Naive B cell (primary cell): ENCODE results near the gene TRAF3. TPM values are rescaled to one million over a fixed set of nuclear protein-coding genes. Genes with fewer than 3 reads are reported as not detected.
A peak's percentile ranks its signal among the peaks of the same experiment; 100 is the strongest.
"Not testable (repeated sequence)": the region's sequence is repeated elsewhere in the genome, so short reads cannot be mapped to it uniquely, and the experiment has no call there.

Source experiments
- ATAC-seq, 2 donors: fragments of 150-1000 bp; cut with Tn5 transposase; 2 replicates each; pipeline ENCODE4 v1.10.0; 2021; ENCODE audit warnings: low read depth in 2 of 2, mild to moderate bottlenecking in 2 of 2, moderate library complexity in 2 of 2
- DNase-seq: peaks from one replicate; pipeline ENCODE4 v3.0.0; 2022
- H3K27ac Mint-ChIP-seq, 6 donors: one replicate each; pipeline ENCODE4 v1.8.0; 2020 to 2022; ENCODE audit warnings: mild to moderate bottlenecking in 6 of 6, mixed read lengths in 6 of 6, moderate library complexity in 5 of 6, inconsistent platforms in 2 of 6
- H3K27me3 Mint-ChIP-seq, 3 donors: one replicate each; pipeline ENCODE4 v1.8.0; 2021 to 2022; ENCODE audit warnings: mixed read lengths in 3 of 3, mild to moderate bottlenecking in 1 of 3
- H3K36me3 Mint-ChIP-seq, 2 donors: one replicate each; pipeline ENCODE4 v1.8.0; 2020 to 2022; ENCODE audit warnings: mixed read lengths in 2 of 2, inconsistent platforms in 1 of 2, mild to moderate bottlenecking in 1 of 2
- H3K4me1 Mint-ChIP-seq, 3 donors: one replicate each; pipeline ENCODE4 v1.8.0; 2020 to 2022; ENCODE audit warnings: mixed read lengths in 3 of 3, inconsistent platforms in 1 of 3, mild to moderate bottlenecking in 1 of 3, moderate library complexity in 1 of 3
- H3K4me3 Mint-ChIP-seq, 8 donors: one replicate each; pipeline ENCODE4 v1.8.0; 2020 to 2022; ENCODE audit warnings: mild to moderate bottlenecking in 8 of 8, mixed read lengths in 8 of 8, moderate library complexity in 8 of 8, inconsistent platforms in 2 of 8
- H3K9me3 Mint-ChIP-seq, 7 donors: one replicate each; pipeline ENCODE4 v1.8.0; 2020 to 2022; ENCODE audit warnings: mixed read lengths in 7 of 7, mild to moderate bottlenecking in 5 of 7, inconsistent platforms in 2 of 7, moderate library complexity in 1 of 7
- polyA plus RNA-seq, 6 donors: library from polyadenylated mRNA; unstranded; fragments of 300-500 nt; fragmentation: Illumina TruSeq; gene quantifications; one replicate each; pipeline ENCODE4 v1.2.3, GENCODE V29; 2021; ENCODE audit warnings: low read depth in 6 of 6

The TRAF3 gene
- polyA plus RNA-seq, 6 donors from 2014 or later = 22.2 to 36.7 (median 27.0) TPM

DNA sequence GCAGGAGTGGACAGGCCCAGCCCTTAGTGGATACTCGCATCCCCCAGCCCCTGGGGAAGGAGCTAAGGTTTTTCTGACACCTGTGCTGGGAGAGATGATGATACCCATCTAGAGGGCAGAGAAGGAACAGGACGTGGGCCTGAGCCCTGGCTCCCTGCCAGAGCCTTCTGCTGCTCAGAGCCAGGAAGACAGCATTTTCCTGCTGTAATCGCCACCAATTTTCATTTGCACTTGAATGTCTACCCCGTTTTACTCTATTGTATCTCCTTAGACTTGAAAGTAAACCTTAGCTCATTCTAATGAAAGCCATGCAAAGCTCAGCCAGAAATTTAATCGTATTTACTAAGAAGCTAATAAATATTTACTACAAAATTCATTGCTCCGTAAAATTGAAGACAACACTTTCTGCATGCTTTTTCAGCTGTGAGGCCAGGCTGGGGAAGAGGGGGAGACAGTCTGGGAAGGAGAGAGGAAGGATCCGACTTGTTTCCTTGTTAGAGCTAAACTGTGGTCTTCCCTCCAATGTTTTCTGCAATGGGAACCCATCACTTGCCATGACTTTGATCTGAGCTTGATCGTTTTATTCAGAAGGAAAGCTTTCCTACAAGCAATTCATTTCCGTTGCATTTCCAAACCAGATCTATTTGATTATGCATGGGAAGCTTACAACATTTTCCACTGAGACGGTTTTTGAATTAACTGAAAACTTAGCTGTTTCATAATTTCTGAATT is 17.6 kb upstream of the TRAF3 start:
- ATAC-seq = no peak
- H3K27me3 Mint-ChIP-seq = no peaks in the 10 kb centered on the region
- no peak overlapping the region for H3K4me3 Mint-ChIP-seq
- no peaks in the 10 kb centered on the region for H3K36me3 Mint-ChIP-seq
- H3K27ac Mint-ChIP-seq = peak overlapping the region in 4 of 6 donors; percentile 42 to 85 (median 52)
- DNase-seq = no peak
- H3K4me1 Mint-ChIP-seq = peaks cover 35 to 58% (median 43%) of the 10 kb centered on the region in 3 donors
- H3K9me3 Mint-ChIP-seq = no peaks in the 10 kb centered on the region

DNA sequence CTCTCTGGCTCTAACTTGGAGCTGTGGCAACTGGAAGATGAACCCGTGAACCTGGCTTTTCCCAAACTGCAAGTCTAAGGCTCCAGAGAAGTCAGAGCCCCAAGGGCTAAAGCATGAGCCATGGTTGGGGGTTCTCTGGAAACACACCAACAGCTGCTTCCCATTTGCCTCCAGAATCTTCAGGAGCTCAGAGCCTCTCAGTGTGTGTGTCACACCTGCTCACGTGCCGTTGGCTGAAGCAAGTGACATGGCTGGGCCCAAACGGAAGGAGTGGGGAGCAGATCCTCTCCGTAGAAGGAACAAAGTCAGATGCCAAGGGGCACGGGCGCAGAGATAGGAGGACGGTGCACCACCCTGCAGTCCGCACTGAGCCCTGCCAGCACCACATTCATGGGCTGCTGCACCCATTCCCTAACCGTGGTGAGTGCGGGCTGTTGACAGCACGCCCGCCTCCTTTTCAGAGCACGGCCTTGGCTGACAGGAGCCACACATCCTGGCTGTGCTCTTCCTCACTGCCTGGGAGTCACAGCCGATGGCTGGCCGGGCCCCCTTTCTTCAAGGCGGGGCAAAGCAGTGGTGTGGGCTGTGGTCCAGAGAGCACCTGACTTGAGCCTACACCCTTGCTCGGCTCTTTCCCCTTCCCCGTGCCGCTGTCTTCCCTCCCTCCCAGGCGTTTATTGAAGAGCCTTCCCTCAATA is 16.6 kb upstream of the TRAF3 start:
- Mint-ChIP-seq H3K36me3 (no peaks in the 10 kb centered on the region), H3K4me1 (peaks cover 31 to 56% (median 39%) of the 10 kb centered on the region in 3 donors), H3K27ac (peak overlapping the region; percentile 36 to 98 (median 88)), H3K4me3 (peak overlapping the region in 3 of 8 donors; percentile 56 to 69 (median 60)), H3K27me3 (no peaks in the 10 kb centered on the region), H3K9me3 (no peaks in the 10 kb centered on the region)
- ATAC-seq (peak; percentile 20 to 36), DNase-seq (no peak)

DNA sequence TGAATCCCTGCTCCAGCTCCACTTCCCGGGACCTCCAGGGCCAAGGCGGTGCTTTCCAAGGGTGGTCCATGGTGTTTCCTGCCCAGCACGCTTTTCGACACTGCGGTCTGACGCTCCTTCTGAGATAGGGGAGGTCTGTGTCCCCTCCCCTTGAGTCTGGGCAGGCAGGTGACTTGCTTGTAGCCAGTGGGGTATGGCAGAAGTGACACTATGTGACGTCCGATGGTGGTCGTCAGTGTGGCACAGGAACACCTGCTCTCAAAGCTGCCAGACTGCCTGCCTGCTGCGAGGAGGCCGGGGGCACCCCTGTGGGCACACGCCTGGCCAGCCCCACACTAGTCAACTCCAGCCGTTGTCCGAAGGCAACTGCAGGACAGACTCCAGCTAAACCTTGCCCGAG is 16.0 kb upstream of the TRAF3 start:
- Mint-ChIP-seq H3K27ac (peak overlapping the region; percentile 60 to 98 (median 91)), H3K36me3 (no peaks in the 10 kb centered on the region), H3K9me3 (no peaks in the 10 kb centered on the region), H3K4me3 (peak overlapping the region in 3 of 8 donors; percentile 56 to 69 (median 60)), H3K4me1 (peaks cover 34 to 54% (median 37%) of the 10 kb centered on the region in 3 donors), H3K27me3 (no peaks in the 10 kb centered on the region)
- DNase-seq = peak; percentile 48
- peak; percentile 72 to 80 for ATAC-seq

DNA sequence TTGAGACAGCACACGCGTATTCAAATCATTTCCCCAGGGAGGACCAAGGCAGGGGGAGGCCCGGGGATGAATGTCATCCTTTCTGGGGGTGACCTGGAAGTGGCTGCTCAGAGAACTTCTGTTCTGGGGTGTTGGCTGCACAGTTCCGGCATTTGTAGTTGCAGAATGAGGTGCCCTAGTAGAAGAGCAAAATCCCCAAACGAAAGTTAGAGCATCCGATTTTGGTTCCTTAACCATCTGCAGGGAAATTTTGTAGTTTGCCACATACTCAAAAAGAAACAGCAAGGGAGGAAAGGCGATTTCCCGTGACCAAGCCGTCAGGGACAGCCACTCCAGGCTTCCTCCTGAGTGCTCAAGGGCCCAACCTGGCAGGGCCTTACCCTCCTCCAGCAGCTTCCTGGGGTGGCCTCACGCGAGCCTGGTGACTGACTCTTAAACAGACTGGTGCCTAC is 13.0 kb upstream of the TRAF3 start:
- H3K36me3 Mint-ChIP-seq = no peaks in the 10 kb centered on the region
- ATAC-seq (peak in 1 of 2 donors; percentile 16), DNase-seq (no peak)
- no peaks in the 10 kb centered on the region for H3K9me3 Mint-ChIP-seq
- no peaks in the 10 kb centered on the region for H3K27me3 Mint-ChIP-seq
- H3K4me1 Mint-ChIP-seq = peaks cover 34 to 51% (median 37%) of the 10 kb centered on the region in 3 donors
- peak overlapping the region in 3 of 8 donors; percentile 1 to 25 (median 19) for H3K4me3 Mint-ChIP-seq
- H3K27ac Mint-ChIP-seq = peak overlapping the region in 5 of 6 donors; percentile 51 to 99 (median 93)

DNA sequence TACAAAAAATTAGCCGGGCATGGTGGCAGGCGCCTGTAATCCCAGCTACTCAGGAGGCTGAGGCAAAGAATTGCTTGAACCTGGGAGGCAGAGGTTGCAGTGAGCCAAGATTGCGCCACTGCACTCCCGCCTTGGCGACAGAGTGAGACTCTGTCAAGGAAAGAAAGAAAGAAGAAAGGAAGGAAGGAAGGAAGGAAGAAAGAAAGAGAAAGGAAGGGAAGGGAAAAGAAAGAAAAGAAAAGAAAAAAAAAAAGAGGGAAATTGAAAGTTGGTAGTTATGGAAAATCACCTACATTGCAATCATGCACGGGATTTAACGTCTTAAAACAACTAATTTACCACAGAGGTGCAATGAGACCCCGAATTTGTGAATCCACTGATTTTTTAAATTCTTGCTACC is 11.5 kb upstream of the TRAF3 start:
- not testable (repeated sequence) for ATAC-seq, H3K27me3 Mint-ChIP-seq, DNase-seq, H3K36me3 Mint-ChIP-seq, H3K4me3 Mint-ChIP-seq, H3K9me3 Mint-ChIP-seq
- Mint-ChIP-seq H3K4me1 (peaks cover 36 to 60% (median 39%) of the 10 kb centered on the region in 3 donors), H3K27ac (peak overlapping the region in 4 of 6 donors; percentile 10 to 99 (median 78))

DNA sequence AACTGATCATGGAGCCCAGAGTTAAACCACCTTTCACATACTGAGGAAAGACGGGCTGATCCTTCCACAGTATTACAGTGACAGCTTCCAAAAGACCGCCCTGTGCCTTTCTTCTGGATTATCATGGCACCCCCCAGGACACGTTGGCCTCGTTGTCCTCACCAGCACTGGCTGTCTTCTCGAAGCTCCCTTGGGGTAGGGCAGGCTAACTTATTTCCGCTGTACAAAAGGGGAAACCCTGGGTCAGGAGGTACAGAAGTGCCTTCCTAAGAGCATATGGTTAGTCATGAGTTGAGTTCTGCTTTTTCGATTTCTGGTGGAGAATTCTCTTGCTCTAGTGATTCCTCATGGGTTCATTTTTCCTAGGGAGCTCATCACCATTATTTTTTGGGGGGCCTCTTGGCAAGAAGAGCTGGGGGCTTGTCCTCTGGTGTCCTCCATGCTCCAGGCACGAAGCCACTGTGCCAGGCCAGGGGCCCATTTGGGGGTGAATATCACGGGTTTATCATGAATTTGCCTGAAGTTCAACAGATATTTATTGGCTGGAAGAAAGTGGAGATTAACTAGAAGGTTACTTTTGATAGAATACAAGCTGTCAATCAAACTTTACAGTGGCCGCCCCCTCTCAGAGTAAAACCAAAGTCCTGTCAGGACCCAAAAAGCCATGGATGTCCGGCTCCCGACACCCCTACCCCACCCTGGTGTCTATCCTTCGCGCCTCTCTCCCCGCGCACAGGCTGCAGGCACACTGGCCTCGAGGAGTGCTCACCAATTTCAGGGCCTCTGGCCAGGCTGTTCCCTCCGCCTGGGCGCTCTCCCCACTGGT is 8.8 kb upstream of the TRAF3 start:
- ATAC-seq = peak; percentile 98 to 99
- peak; percentile 91 for DNase-seq
- Mint-ChIP-seq H3K36me3 (no peaks in the 10 kb centered on the region), H3K4me1 (peaks cover 49 to 74% (median 52%) of the 10 kb centered on the region in 3 donors), H3K4me3 (peak overlapping the region; percentile 61 to 87 (median 75)), H3K27me3 (no peaks in the 10 kb centered on the region), H3K27ac (peak overlapping the region; percentile 99 to 100 (median 100)), H3K9me3 (no peaks in the 10 kb centered on the region)

DNA sequence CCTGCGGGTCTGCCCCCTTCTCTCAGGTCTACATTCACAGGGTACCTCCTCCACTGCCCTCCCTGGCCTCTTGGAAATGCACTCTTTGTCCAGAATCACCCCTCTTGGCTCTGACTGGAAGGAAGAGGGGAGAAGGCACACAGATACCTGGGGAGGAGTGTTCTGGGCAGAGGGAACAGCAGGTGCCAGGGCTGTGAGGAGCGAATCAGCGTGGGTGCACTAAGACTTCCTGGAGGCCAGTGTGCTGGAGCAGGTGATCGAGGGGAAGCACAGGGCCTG is 8.3 kb upstream of the TRAF3 start:
- no peaks in the 10 kb centered on the region for H3K27me3 Mint-ChIP-seq
- H3K27ac Mint-ChIP-seq = peak overlapping the region; percentile 99 to 100 (median 100)
- H3K9me3 Mint-ChIP-seq = no peaks in the 10 kb centered on the region
- DNase-seq = no peak
- H3K4me3 Mint-ChIP-seq = peak overlapping the region in 6 of 8 donors; percentile 6 to 83 (median 66)
- ATAC-seq = no peak
- H3K4me1 Mint-ChIP-seq = peaks cover 49 to 76% (median 53%) of the 10 kb centered on the region in 3 donors
- H3K36me3 Mint-ChIP-seq = no peaks in the 10 kb centered on the region

DNA sequence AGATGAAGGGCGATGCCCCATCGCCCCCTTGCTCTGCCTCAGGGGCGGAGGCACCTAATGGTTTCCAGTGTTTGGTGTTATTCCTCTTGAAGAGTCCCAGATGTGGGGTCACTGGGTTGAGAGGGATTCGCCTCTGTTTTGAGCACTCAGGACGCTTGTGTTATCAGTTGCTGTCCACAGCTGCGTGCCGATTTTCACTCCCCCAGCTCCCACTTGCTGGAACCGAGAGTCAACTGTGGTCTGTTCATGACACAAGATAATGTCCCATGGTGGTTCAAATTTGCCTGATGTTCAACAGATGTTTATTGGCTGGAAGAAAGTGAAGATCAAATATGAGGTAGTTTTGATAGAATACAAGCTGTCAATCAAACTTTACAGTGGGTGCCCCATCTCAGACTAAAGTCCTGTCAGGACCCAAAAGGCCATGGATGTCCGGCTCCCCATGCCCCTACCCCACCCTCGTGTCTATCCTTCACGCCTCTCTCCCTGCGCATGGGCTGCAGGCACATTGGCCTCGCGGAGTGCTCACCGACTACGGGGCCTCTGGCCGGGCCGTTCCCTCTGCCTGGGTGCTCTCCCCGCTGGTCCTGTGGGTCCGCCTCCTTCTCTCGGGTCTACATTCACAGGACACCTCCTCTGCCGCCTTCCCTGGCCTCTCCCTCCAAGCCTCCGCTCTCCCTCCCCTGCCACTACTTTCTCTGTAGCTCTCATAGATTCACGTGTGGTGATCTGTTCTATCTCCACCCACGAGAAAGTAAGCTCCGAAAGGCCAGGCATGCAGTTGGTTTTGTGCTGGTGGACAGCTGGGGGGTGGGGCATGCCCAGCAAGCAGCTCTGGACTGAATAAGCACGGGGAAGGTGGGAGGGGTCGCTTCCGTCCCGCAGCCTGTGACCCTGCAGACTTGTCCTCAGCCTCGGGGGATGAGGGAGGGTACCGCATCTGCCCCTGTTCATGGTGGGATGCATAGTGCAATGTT is 6.8 kb upstream of the TRAF3 start:
- no peaks in the 10 kb centered on the region for H3K27me3 Mint-ChIP-seq
- H3K36me3 Mint-ChIP-seq = no peaks in the 10 kb centered on the region
- ATAC-seq (no peak), DNase-seq (no peak)
- peak overlapping the region; percentile 99 to 100 (median 100) for H3K27ac Mint-ChIP-seq
- H3K4me3 Mint-ChIP-seq = peak overlapping the region in 1 of 8 donors; percentile 30
- H3K4me1 Mint-ChIP-seq = peaks cover 47 to 73% (median 51%) of the 10 kb centered on the region in 3 donors
- no peaks in the 10 kb centered on the region for H3K9me3 Mint-ChIP-seq

DNA sequence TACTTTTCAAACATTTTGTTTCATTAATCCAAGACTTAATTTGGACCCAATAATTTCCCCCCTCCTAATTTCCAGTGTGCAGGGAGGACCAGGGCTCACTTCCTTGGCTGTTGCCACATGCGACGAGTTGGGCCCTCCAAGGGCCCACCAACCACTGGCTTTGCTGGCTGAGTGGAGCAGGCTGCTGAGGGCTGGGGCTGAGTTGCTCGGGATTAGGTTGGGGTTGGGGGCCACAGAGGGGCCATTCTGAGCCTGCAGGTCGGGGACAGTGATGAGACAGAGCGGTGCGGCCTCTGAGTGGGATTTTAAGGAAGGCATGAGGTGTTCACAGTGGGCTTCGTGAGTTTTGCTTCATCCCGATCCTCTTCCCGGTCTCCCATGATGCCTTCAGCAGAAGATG is 6.1 kb upstream of the TRAF3 start:
- H3K27ac Mint-ChIP-seq = peak overlapping the region; percentile 83 to 100 (median 98)

DNA sequence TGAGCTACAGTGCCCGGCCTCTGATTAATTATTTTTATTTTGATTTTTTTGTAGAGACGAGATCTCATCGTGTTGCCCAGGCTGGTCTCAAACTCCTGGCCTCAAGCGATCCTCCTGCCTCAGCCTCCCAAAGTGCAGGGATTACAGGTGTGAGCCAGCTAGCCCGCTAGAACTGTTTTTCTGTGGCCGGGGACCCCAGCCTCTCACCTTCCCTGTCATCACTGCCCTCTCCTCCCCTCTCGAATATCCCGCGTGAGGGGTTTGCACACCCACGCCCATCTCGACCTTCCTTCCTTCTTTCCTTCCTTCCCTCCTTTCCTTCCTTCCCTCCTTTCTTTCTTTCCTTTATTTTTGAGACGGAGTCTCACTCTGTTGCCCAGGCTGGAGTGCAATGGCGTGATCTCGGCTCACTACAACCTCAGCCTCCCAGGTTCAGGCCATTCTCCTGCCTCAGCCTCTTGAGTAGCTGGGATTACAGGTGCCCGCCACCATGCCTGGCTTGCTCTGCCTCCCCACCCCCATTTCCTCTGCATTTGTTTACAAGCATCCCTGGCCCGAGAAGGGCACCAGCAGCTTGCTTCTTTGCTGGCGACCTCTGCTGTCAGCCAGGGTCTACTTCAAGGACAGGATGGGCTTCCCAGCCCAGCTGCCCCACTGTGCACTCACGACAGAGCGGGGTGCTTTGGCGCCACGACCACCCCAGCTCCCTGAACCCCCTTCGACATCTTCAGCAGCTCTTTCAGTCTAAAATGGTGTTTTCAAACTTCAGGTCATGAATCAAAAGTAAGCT is 4.3 kb upstream of the TRAF3 start:
- no peak for ATAC-seq
- Mint-ChIP-seq H3K9me3 (no peaks in the 10 kb centered on the region), H3K4me1 (peaks cover 51 to 68% (median 58%) of the 10 kb centered on the region in 3 donors)

More for the DNA sequence above, 6.1 kb upstream of the TRAF3 start:
- Mint-ChIP-seq H3K27me3 (no peaks in the 10 kb centered on the region), H3K4me3 (peak overlapping the region in 3 of 8 donors; percentile 5 to 20 (median 18)), H3K9me3 (no peaks in the 10 kb centered on the region), H3K4me1 (peaks cover 49 to 78% (median 53%) of the 10 kb centered on the region in 3 donors), H3K36me3 (no peaks in the 10 kb centered on the region)
- ATAC-seq (no peak), DNase-seq (no peak)

DNA sequence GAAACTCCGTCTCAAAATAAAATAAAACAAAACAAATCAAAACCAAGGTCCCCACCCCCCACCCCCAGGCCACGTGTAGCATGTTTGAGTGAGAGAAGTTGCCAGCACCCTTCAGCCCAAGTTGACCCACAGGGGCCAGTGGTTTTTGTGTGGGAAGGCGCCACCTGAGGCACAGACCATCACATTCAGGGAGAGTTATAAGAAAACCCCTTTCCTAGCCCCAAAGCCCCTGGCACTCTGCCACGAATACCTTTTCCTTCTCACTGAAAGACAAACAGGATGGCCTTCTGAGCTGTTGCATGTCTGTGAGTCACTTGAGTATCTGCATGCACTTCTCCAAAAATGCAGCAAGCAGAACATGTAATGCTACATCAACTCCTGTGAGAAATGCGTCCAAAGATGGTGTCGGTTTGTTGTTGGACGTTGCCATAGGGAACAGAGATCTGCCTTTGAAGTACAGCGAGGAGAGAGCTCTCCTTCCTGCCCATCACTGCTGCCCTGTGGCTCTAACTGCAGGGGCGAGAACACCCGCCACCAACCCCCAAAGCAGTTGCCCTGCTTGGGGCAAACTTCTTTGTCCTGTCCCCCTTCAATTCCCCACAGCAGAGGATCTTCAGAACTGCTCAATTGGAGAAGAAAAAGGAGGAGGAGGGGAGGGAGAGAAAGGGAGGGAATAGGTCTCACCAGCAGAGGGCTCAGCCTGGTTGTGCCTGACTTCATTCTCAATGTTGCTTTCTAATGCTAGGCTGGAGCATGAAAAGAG is 2.7 kb upstream of the TRAF3 start:
- Mint-ChIP-seq H3K4me1 (peaks cover 53 to 66% (median 59%) of the 10 kb centered on the region in 3 donors), H3K27ac (peak overlapping the region; percentile 92 to 99 (median 96))
- peak; percentile 24 to 31 for ATAC-seq

More for the DNA sequence above, 4.3 kb upstream of the TRAF3 start:
- Mint-ChIP-seq H3K27me3 (no peaks in the 10 kb centered on the region), H3K27ac (peak overlapping the region; percentile 70 to 99 (median 84)), H3K36me3 (no peaks in the 10 kb centered on the region), H3K4me3 (peak overlapping the region in 6 of 8 donors; percentile 27 to 84 (median 41))
- DNase-seq = no peak

More for the DNA sequence above, 2.7 kb upstream of the TRAF3 start:
- no peaks in the 10 kb centered on the region for H3K27me3 Mint-ChIP-seq
- peak; percentile 75 for DNase-seq
- H3K4me3 Mint-ChIP-seq = peak overlapping the region; percentile 3 to 84 (median 56)
- peaks cover 0 to 6% of the 10 kb centered on the region in 2 donors for H3K36me3 Mint-ChIP-seq
- no peaks in the 10 kb centered on the region for H3K9me3 Mint-ChIP-seq
